HG03520 (cell line): ENCODE measurements around the gene ARID1B.

Experiments used
- ATAC-seq: cut with Tn5 transposase; IDR thresholded peaks from one replicate; pipeline ENCODE4 v1.9.1; 2021; ENCODE audit warnings: mild to moderate bottlenecking, moderate library complexity; ENCODE audit not compliant: unreplicated experiment

ARID1B gene

GRCh38 chr6:157229713-157230112 is 452.5 kb downstream of the ARID1B start:
- ATAC-seq: no peak

GRCh38 chr6:157230910-157231309 is 453.7 kb downstream of the ARID1B start:
- no peak for ATAC-seq

GRCh38 chr6:157232161-157232895 is 455.1 kb downstream of the ARID1B start:
- no peak for ATAC-seq

GRCh38 chr6:157233156-157233555 is 456.0 kb downstream of the ARID1B start:
- no peak for ATAC-seq

GRCh38 chr6:157233686-157234085 is 456.5 kb downstream of the ARID1B start:
- ATAC-seq: no peak

GRCh38 chr6:157235600-157236039 is 458.4 kb downstream of the ARID1B start:
- no peak for ATAC-seq

GRCh38 chr6:157236040-157236725 is 459.0 kb downstream of the ARID1B start:
- no peak for ATAC-seq

GRCh38 chr6:157238346-157238745 is 461.2 kb downstream of the ARID1B start:
- ATAC-seq: no peak

GRCh38 chr6:157239148-157239547 is 462.0 kb downstream of the ARID1B start:
- no peak for ATAC-seq

- ATAC-seq: no peak
These were observed 462.5 kb downstream of the ARID1B start for GRCh38 chr6:157239671-157240058.

GRCh38 chr6:157240059-157240959 is 463.1 kb downstream of the ARID1B start:
- ATAC-seq: no peak

- ATAC-seq: no peak
These were observed 463.8 kb downstream of the ARID1B start for GRCh38 chr6:157240960-157241311.

GRCh38 chr6:157242791-157243190 is 465.6 kb downstream of the ARID1B start:
- no peak for ATAC-seq

- no peak for ATAC-seq
These were observed 467.0 kb downstream of the ARID1B start for GRCh38 chr6:157244175-157244574.

GRCh38 chr6:157244780-157245179 is 467.6 kb downstream of the ARID1B start:
- no peak for ATAC-seq

GRCh38 chr6:157245436-157245835 is 468.3 kb downstream of the ARID1B start:
- no peak for ATAC-seq

- no peak for ATAC-seq
These were observed 469.0 kb downstream of the ARID1B start for GRCh38 chr6:157246048-157246630.

- ATAC-seq: no peak
These were observed 469.8 kb downstream of the ARID1B start for GRCh38 chr6:157246771-157247484.

GRCh38 chr6:157248264-157248663 is 471.1 kb downstream of the ARID1B start:
- no peak for ATAC-seq

GRCh38 chr6:157249826-157250225 is 472.6 kb downstream of the ARID1B start:
- ATAC-seq: no peak
